Pulmonary artery endothelial cell (primary cell): Measurements from ENCODE around the gene PHF21B. TPM values are rescaled to one million over a fixed set of nuclear protein-coding genes. Genes with fewer than 3 reads are reported as not detected.

Experiments used
- DNase-seq: peaks from one replicate; pipeline ENCODE4 v3.0.0-alpha.2; 2011; ENCODE audit warnings: low read depth, low spot score
- total RNA-seq: library from RNA; depleted of rRNA; stranded (reverse); fragments of >200 nt; gene quantifications from 2 replicates; pipeline ENCODE4 v1.2.3, GENCODE V29; 2014

Gene PHF21B
- total RNA-seq, 1 donor from 2014 or later: not detected

DNA sequence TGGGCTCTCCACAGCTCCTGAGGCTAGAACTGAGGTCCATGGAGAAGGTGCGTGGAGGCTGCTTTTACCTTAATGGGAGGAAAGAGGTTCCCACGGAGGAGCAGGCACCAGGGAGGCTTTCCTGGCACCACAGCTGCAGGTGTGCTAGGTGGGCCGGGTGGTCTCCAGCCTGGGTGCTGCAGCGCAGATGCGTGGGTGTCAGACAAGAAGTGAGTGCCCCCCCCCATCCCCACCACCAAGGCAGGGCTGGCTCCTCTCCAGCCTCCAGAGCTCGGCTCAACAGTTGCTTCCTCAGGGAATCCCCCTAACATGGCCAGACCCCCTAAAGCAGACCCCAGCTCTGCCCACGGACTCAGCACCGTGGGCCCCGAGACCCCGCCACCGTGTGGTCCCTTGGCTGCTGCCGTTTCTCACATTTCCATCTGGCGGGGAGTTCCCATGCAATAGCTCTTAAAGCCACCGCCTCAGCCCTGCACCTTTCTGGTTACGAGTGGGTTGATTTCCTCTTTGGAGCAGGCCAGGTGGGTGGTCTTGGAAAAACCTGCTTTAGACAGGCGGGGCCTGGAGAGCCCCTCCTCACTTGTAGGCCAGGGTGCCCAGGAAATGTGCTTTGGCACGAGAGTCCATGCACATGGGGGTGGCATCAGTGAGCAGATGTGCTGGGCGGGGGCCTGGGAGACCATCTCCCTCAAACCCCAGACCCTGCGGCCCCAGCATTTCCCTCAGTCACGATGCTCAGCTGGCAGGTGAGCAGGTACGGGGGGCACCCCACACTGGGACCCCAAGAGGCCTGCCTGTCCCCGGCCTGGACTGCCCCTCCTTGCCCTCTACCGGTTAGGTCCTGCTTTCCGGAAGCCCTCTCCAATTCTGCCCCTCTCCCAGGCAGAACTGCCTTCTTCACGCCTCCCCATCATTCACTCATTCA, 163.7 kb downstream of the PHF21B start:
- DNase-seq: no peak

- no peak for DNase-seq
Measured at GRCh38 chr22:44845191-44845590, 164.6 kb downstream of the PHF21B start.

- no peak for DNase-seq
Measured at GRCh38 chr22:44842417-44842816, 167.4 kb downstream of the PHF21B start.

GRCh38 chr22:44840611-44841322, 169.0 kb downstream of the PHF21B start:
- no peak for DNase-seq

GRCh38 chr22:44839721-44840120, 170.1 kb downstream of the PHF21B start:
- no peak for DNase-seq

DNA sequence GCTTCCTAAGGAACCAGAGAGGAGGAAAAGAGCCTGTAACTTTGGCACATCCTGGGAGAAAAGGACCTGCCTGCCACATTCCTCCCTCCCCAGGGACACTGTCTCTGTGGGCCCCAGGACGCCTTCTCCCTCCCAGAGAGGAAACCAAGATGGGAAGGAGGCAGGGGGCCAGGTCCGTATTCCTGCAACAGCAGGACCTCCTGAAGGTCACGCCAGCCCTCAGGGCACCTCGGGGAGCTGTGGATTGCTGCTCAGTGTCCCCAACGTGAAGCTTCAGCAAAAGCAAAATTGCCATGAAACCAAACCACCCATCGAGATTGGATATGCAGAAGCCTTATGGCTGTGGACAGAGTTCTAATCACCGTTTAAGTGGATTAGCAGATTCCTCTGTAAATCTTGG, 170.7 kb downstream of the PHF21B start:
- no peak for DNase-seq

GRCh38 chr22:44838316-44839016, 171.3 kb downstream of the PHF21B start:
- DNase-seq: no peak

DNA sequence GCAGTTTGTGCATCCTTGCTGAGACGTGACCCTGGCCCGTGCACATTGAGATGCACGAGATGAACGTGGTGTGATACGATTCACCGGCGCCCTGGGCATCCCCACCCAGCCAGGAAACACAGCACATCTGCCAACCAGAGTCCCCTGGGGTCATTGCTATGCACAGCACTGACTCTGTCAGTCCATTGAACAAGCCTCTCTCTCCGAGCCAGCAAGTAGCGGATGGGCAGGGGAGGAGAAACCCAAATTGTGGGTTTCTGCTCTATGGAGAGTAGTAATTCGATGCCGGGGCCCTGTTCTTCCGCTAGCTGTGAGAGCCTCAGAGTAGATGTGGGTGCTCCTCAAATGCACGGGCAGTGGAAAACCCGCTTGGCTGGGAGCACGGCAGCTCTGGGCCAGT, 172.3 kb downstream of the PHF21B start:
- DNase-seq: no peak

- DNase-seq: no peak
Measured at GRCh38 chr22:44834065-44834464, 175.7 kb downstream of the PHF21B start.

GRCh38 chr22:44831885-44832284, 177.9 kb downstream of the PHF21B start:
- DNase-seq: no peak

Other genes with a start within 250 kb of the PHF21B start
- 73.9 and 93.3 TPM in 2 replicates for gene NUP50, start 153.9 kb upstream of the PHF21B start, total RNA-seq
- gene KIAA0930, start 230.9 kb upstream of the PHF21B start, total RNA-seq: 43.4 and 60.9 TPM in 2 replicates